ENCODE results near the gene GMPS. TPM values are rescaled to one million over a fixed set of nuclear protein-coding genes. Genes with fewer than 3 reads are reported as not detected.
"Not testable (repeated sequence)": the region's sequence is repeated elsewhere in the genome, so short reads cannot be mapped to it uniquely, and the experiment has no call there.

Gene GMPS
- total RNA-seq, 1 experiment from 2014 or later: 119 TPM

DNA sequence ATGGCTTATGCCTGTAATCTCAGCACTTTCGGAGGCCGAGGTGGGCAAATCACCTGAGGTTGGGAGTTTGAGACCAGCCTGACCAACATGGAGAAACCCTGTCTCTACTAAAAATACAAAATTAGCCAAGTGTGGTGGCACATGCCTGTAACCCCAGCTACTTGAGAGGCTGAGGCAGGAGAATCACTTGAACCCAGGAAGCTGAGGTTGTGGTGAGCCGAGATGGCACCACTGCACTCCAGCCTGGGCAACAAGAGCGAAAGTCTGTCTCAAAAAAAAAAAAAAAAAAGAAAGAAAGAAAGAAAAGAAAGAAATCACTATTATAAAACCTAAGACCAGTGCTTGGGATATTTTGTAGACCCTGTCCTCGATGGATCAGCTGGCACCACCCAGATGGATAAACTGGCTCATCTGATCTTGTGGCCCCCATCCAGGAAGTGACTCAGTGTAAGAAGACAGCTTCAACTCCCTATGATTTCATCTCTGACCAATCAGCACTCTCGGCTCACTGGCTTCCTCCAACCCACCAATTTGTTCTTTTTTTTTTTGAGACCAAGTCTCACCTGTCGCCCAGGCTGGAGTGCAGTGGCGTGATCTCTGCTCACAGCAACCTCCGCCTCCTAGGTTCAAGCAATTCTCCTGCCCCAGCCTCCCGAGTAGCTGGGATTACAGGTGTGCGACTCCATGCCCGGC is 8.0 kb upstream of the GMPS start:
- H3K27me3 ChIP-seq (ENCODE audit: insufficient read depth, low read length); RAD21 ChIA-PET (ENCODE audit: low non-redundant PET in 1 of 2, low total read pairs in 2 of 2, uncharacterized antibody in 2 of 2, unreplicated experiment in 2 of 2); H3K9me2 ChIP-seq (ENCODE audit: insufficient read depth); H3K9ac ChIP-seq (ENCODE audit: low read length); H3K9me3 ChIP-seq (ENCODE audit: control insufficient read depth in 1 of 2, insufficient read depth in 1 of 2, low read depth in 1 of 2, low read length in 2 of 2); BruUV-seq (replicated peaks); H3K4me3 ChIP-seq (replicated peaks in 1 of 2; ENCODE audit: low read depth in 1 of 2, low read length in 2 of 2); H4K20me1 ChIP-seq (ENCODE audit: insufficient read depth); H3K36me3 ChIP-seq (ENCODE audit: control insufficient read depth in 1 of 2, insufficient read depth in 2 of 2, low read length in 2 of 2); H3K79me2 ChIP-seq (ENCODE audit: insufficient read depth, low read length); H3K27ac ChIP-seq (ENCODE audit: low read depth, low read length); intact Hi-C loops (cut with micrococcal nuclease): not testable (repeated sequence)
- peaks cover 4 to 13% of the 10 kb centered on the region in 2 experiments; a peak in 3 of 4 replicates for H3K4me1 ChIP-seq (ENCODE audit: control insufficient read depth in 1 of 2, insufficient read depth in 2 of 2, low read length in 2 of 2)
- peak overlapping the region; percentile 45 for H2AFZ ChIP-seq (ENCODE audit: low read depth, low read length, poor library complexity, severe bottlenecking)
- TF ChIP-seq SP1 (IDR thresholded peaks at IDR 0.05; ENCODE audit: low read depth) (peak; percentile 23; the same call in 1 of the 2 replicates), ELF1 (IDR thresholded peaks at IDR 0.05; ENCODE audit: borderline replicate concordance, low read depth) (peak; percentile 18; the same call in 1 of the 2 replicates), JUND (IDR thresholded peaks at IDR 0.05) (peak; percentile 49), FOSL1 (IDR thresholded peaks at IDR 0.05; ENCODE audit: low read depth) (peak; percentile 67)
- H3K4me2 ChIP-seq (ENCODE audit: low read length): peak overlapping the region; percentile 46; the same call in 1 of the 2 replicates
- ATAC-seq (peak; percentile 68; the same call in 1 of the 2 replicates), DNase-seq (ENCODE audit: low read depth, low spot score) (peak; percentile 46)
- CTCF ChIA-PET: interaction anchor here (1.0 to 1.5 kb wide), 2 partner anchors 8 to 57 kb away, joined by 4 read pairs; partner anchors contain the start of genes C3orf33 and GMPS
- POLR2A ChIA-PET: interaction anchor here (0.7 kb wide), 1 partner anchor 11 kb away, joined by 3 read pairs; no protein-coding TSS in a partner anchor

DNA sequence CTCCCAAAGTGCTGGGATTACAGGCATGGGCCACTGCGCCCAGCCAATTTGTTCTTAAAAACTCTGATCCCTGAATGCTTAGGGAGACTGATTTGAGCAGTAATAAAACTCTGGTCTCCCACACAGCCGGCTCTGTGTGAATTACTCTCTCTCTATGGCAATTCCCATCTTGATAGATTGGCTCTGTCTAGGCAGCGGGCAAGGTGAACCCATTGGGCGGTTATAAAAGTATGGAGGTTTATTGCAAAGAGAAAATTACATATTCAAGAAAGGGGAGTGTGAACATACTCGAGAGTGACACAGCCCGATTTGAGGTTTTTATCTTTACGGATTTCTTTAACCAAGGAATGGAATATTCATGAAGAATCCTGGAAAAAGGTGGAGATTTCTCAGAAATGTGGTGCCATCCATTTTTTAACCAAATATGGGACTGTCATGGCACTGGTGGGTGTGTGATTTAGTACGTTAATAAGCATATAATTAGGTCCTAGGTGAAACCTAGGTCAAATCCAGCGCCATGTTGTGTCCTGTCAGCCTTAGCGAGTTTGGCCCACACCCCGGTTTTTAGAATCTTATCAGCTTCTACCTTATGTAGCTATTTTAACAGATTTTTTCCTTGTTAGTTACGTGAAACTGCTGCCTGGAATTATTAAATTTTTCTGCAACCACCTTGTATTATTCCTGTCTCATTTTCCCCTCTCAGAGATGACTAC is 7.2 kb upstream of the GMPS start:
- Histone ChIP-seq H3K36me3 (ENCODE audit: control insufficient read depth in 1 of 2, insufficient read depth in 2 of 2, low read length in 2 of 2) (no peaks in the 10 kb centered on the region), H3K4me2 (ENCODE audit: low read length) (peak overlapping the region; percentile 46; the same call in 1 of the 2 replicates), H2AFZ (ENCODE audit: low read depth, low read length, poor library complexity, severe bottlenecking) (no peak overlapping the region), H3K27me3 (ENCODE audit: insufficient read depth, low read length) (no peaks in the 10 kb centered on the region), H3K79me2 (ENCODE audit: insufficient read depth, low read length) (no peaks in the 10 kb centered on the region), H3K27ac (ENCODE audit: low read depth, low read length) (no peak overlapping the region), H3K9me3 (ENCODE audit: control insufficient read depth in 1 of 2, insufficient read depth in 1 of 2, low read depth in 1 of 2, low read length in 2 of 2) (no peaks in the 10 kb centered on the region), H3K9me2 (ENCODE audit: insufficient read depth) (no peaks in the 10 kb centered on the region), H3K4me1 (ENCODE audit: control insufficient read depth in 1 of 2, insufficient read depth in 2 of 2, low read length in 2 of 2) (peaks cover 4 to 13% of the 10 kb centered on the region in 2 experiments; a peak in 3 of 4 replicates), H3K4me3 (replicated peaks in 1 of 2; ENCODE audit: low read depth in 1 of 2, low read length in 2 of 2) (no peak overlapping the region), H4K20me1 (ENCODE audit: insufficient read depth) (no peaks in the 10 kb centered on the region), H3K9ac (ENCODE audit: low read length) (no peak overlapping the region)
- intact Hi-C loops (cut with micrococcal nuclease): no loop called here
- ATAC-seq (no peak), DNase-seq (ENCODE audit: low read depth, low spot score) (no peak)
- TF ChIP-seq JUND (IDR thresholded peaks at IDR 0.05): no peak
- TF ChIP-seq EGR1 (IDR thresholded peaks at IDR 0.05; ENCODE audit: low read depth): no peak
- TF ChIP-seq, protein P1, sequence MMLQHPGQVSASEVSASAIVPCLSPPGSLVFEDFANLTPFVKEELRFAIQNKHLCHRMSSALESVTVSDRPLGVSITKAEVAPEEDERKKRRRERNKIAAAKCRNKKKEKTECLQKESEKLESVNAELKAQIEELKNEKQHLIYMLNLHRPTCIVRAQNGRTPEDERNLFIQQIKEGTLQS (IDR thresholded peaks at IDR 0.05): no peak
- no peak for TF ChIP-seq CBX3 (IDR thresholded peaks at IDR 0.05; ENCODE audit: low read depth)
- no peak for TF ChIP-seq EZH2 (IDR thresholded peaks at IDR 0.05)
- TF ChIP-seq FOSL1 (IDR thresholded peaks at IDR 0.05; ENCODE audit: low read depth): no peak
- no peak for TF ChIP-seq ELF1 (IDR thresholded peaks at IDR 0.05; ENCODE audit: borderline replicate concordance, low read depth)
- TF ChIP-seq ZFX (IDR thresholded peaks at IDR 0.05): no peak
- TF ChIP-seq, protein P2, sequence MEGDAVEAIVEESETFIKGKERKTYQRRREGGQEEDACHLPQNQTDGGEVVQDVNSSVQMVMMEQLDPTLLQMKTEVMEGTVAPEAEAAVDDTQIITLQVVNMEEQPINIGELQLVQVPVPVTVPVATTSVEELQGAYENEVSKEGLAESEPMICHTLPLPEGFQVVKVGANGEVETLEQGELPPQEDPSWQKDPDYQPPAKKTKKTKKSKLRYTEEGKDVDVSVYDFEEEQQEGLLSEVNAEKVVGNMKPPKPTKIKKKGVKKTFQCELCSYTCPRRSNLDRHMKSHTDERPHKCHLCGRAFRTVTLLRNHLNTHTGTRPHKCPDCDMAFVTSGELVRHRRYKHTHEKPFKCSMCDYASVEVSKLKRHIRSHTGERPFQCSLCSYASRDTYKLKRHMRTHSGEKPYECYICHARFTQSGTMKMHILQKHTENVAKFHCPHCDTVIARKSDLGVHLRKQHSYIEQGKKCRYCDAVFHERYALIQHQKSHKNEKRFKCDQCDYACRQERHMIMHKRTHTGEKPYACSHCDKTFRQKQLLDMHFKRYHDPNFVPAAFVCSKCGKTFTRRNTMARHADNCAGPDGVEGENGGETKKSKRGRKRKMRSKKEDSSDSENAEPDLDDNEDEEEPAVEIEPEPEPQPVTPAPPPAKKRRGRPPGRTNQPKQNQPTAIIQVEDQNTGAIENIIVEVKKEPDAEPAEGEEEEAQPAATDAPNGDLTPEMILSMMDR (IDR thresholded peaks at IDR 0.05 in 2 of 3, conservative IDR thresholded peaks at IDR 0.05 in 1 of 3; ENCODE audit: borderline replicate concordance in 1 of 3, insufficient read depth in 1 of 3, low read depth in 2 of 3, low read length in 2 of 3): no peak
- TF ChIP-seq, protein P3, sequence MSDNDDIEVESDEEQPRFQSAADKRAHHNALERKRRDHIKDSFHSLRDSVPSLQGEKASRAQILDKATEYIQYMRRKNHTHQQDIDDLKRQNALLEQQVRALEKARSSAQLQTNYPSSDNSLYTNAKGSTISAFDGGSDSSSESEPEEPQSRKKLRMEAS (IDR thresholded peaks at IDR 0.05): no peak
- no peak for TF ChIP-seq POLR2AphosphoS5 (IDR thresholded peaks at IDR 0.05; ENCODE audit: low read depth, low read length)
- TF ChIP-seq, protein P4, sequence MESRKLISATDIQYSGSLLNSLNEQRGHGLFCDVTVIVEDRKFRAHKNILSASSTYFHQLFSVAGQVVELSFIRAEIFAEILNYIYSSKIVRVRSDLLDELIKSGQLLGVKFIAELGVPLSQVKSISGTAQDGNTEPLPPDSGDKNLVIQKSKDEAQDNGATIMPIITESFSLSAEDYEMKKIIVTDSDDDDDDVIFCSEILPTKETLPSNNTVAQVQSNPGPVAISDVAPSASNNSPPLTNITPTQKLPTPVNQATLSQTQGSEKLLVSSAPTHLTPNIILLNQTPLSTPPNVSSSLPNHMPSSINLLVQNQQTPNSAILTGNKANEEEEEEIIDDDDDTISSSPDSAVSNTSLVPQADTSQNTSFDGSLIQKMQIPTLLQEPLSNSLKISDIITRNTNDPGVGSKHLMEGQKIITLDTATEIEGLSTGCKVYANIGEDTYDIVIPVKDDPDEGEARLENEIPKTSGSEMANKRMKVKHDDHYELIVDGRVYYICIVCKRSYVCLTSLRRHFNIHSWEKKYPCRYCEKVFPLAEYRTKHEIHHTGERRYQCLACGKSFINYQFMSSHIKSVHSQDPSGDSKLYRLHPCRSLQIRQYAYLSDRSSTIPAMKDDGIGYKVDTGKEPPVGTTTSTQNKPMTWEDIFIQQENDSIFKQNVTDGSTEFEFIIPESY (IDR thresholded peaks at IDR 0.05; ENCODE audit: extremely low read depth, insufficient replicate concordance, low read length): no peak
- no peak for TF ChIP-seq SRF (IDR thresholded peaks at IDR 0.05; ENCODE audit: low read depth)
- BruUV-seq (replicated peaks): TSS peak; percentile 59
- CTCF ChIA-PET: interaction anchor here (1.0 kb wide), 1 partner anchor 57 kb away, joined by 4 read pairs; the partner anchor contains the start of gene C3orf33
- POLR2A ChIA-PET: interaction anchor here (0.7 kb wide), 1 partner anchor 12 kb away, joined by 3 read pairs; no protein-coding TSS in a partner anchor
- RAD21 ChIA-PET (ENCODE audit: low non-redundant PET in 1 of 2, low total read pairs in 2 of 2, uncharacterized antibody in 2 of 2, unreplicated experiment in 2 of 2): no interaction called here
